ENCODE data around the gene F5.

Gene F5

DNA sequence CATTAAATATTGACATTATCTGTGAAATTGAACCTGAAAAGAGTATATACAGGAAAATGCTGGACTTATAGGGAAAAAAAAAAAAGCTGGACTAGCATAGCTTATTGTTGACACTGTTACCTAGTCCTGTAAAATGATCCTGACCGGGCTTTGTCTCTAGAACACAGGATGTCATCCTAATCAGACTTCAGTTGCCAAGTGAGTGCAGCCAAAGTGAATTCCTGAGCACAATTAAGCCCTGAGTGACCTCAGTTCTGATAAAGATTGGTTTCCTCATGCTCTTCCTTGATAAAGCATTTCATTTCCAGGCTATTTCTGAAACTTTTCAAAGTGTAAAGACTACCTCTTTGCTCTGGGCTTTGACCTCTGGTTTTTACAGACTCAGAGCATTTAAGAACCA is 23.8 kb upstream of the F5 start:
- Mint-ChIP-seq H3K27me3 (ENCODE audit: low read depth, poor library complexity) (peaks cover 23% of the 10 kb centered on the region), H3K4me1 (no peaks in the 10 kb centered on the region), H3K9me3 (no peaks in the 10 kb centered on the region), H3K27ac (no peak overlapping the region), H3K4me3 (no peak overlapping the region), H3K36me3 (ENCODE audit: low read depth) (no peaks in the 10 kb centered on the region)
- no peak for DNase-seq
- TF ChIP-seq, protein P1, sequence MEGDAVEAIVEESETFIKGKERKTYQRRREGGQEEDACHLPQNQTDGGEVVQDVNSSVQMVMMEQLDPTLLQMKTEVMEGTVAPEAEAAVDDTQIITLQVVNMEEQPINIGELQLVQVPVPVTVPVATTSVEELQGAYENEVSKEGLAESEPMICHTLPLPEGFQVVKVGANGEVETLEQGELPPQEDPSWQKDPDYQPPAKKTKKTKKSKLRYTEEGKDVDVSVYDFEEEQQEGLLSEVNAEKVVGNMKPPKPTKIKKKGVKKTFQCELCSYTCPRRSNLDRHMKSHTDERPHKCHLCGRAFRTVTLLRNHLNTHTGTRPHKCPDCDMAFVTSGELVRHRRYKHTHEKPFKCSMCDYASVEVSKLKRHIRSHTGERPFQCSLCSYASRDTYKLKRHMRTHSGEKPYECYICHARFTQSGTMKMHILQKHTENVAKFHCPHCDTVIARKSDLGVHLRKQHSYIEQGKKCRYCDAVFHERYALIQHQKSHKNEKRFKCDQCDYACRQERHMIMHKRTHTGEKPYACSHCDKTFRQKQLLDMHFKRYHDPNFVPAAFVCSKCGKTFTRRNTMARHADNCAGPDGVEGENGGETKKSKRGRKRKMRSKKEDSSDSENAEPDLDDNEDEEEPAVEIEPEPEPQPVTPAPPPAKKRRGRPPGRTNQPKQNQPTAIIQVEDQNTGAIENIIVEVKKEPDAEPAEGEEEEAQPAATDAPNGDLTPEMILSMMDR (IDR thresholded peaks at IDR 0.05), result no peak

DNA sequence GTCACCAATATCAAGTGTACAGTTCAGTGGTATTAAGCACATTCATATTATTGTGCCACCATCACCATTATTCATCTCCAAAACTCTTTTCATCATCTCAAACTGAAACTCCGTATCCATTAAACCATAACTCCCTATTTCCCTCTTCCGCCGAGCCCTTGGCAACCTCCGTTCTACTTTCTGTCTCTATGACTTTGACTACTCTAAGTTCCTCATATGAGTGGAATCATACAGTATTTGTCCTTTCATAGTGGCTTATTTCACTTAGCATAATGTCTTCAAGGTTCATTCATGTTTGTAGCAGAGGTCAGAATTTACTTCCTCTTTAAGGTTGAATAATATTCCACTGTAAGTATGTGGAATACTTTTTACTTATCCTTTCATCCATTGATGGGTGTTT is 21.9 kb upstream of the F5 start:
- Mint-ChIP-seq H3K36me3 (ENCODE audit: low read depth) (no peaks in the 10 kb centered on the region), H3K27me3 (ENCODE audit: low read depth, poor library complexity) (peaks cover 23% of the 10 kb centered on the region), H3K27ac (no peak overlapping the region), H3K4me3 (no peak overlapping the region), H3K4me1 (no peaks in the 10 kb centered on the region), H3K9me3 (no peaks in the 10 kb centered on the region)
- TF ChIP-seq, protein P1 (IDR thresholded peaks at IDR 0.05), result no peak
- no peak for DNase-seq

DNA sequence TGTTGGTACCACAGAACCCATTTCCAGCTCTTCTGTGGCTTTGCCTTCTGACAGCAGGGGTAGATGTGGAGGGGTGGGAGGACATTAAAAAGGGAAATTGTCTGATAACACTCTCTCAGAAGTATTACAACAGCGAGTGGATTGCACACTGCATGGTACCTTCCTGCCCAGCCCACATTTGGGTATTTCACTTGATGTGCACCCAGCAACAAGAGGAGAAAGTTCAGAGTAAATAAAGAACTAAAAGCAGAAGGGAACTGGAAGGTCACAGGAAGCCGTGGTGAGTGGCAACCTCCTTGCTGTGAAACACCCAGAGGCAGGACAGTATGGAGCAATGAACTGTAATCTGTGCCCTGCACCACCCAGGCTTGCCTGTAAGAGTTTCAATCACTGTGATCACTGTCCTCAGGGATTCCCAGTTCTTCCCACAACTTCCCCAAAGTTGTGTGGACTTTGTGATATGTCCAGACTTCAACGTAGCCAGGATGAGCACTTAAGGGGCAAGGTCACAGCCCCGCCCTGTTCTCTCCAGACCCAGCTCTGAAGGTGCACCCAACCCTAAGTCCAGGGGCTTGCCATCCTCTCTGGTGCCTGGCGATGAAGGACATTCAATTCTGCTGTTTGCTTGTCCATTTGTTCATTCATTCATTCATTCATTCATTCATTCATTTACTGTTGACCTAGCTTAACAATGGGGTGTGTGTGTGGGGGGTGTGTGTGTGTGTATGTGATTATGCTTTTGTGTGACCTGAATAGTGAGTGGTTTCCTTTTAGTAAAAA is 18.7 kb upstream of the F5 start:
- Mint-ChIP-seq H3K9me3 (no peaks in the 10 kb centered on the region), H3K36me3 (ENCODE audit: low read depth) (no peaks in the 10 kb centered on the region), H3K4me3 (no peak overlapping the region), H3K27ac (no peak overlapping the region), H3K4me1 (no peaks in the 10 kb centered on the region), H3K27me3 (ENCODE audit: low read depth, poor library complexity) (peaks cover 12% of the 10 kb centered on the region)
- no peak for DNase-seq
- TF ChIP-seq, protein P1 (IDR thresholded peaks at IDR 0.05), result no peak

DNA sequence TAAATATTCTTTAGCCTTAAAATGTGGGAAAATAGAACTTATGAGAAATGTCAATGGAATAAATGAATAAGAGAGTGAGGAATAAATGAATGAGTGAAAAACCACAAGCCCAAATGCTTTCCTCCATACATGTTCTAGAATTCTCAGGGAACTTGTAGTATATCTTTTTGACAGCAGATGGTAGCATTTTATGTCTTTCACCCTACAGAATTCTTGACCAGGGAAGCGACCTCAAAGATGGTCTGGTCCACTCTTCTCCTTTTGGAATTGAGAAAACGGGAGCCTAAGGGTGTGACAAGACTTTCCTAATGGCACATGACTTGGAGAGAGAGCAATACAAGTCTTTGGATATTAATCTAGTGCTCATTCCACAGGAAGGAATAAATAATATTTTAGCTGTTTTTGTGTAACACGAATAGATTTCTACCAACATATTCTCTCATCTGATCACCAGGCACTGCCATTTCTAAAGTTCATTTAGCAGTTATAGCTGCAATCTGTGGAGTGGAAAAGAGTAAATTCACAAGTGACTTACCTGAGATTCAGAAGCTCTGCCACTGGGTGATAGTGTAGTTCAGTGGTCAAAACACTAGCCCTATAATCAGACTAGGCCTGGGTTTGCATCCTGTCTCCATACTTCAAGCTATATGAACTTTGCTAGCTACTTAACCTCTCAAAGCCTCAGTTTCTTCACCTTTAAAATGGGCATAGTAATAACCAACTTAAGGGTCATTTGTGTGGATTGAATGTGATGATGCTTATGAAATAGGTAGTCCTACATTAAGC is 15.0 kb upstream of the F5 start:
- Mint-ChIP-seq H3K27ac (no peak overlapping the region), H3K27me3 (ENCODE audit: low read depth, poor library complexity) (peaks cover 35% of the 10 kb centered on the region), H3K9me3 (no peaks in the 10 kb centered on the region), H3K4me3 (no peak overlapping the region), H3K4me1 (no peaks in the 10 kb centered on the region), H3K36me3 (ENCODE audit: low read depth) (no peaks in the 10 kb centered on the region)
- no peak for DNase-seq
- TF ChIP-seq, protein P1 (IDR thresholded peaks at IDR 0.05), result no peak

DNA sequence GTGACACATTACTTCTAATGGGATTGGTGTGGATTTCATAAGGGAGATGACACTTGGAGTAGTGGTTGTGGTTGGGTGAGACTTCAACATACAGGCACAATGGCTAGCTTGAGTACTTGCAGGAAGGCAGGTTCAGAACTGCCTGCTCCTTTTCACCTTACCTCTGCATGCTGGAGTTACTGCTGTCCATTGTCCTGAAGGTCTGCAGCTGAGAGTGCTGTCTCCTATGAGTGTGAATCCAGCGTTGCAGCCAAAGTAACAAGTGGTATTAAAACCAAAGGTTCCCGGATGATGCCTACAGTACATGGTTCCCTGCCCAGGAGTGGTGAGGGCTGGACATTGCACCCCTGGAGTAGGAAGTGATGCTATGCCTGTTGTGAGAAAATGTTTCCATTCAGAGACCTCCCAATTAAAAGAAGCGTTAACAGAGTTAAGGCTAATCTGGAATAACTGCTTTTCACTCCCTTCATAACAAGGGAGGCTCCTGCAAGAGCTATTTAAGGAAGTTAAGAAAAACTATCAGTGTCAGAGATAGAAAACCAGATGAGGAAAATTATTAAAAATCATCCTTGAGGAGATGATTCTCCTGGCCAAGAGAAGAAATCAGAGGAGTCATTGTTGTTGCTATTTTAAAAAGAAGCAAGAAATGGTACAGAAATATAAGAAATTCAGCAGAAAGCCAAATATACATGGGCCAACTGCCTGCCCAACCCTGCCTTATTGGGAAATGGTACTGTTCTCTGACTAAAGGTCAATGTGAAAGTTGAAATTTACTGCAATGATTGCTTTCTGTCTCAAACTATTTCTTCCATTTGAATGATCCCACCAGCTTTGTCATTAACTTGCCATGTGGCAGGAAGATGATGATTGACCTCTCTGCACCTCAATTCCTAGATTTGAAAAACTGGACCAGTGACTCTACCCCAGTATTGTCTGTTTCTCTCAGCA is 9.8 kb upstream of the F5 start:
- TF ChIP-seq, protein P1 (IDR thresholded peaks at IDR 0.05), result no peak
- Mint-ChIP-seq H3K4me1 (no peaks in the 10 kb centered on the region), H3K36me3 (ENCODE audit: low read depth) (no peaks in the 10 kb centered on the region), H3K27ac (no peak overlapping the region), H3K9me3 (no peaks in the 10 kb centered on the region), H3K4me3 (no peak overlapping the region), H3K27me3 (ENCODE audit: low read depth, poor library complexity) (peaks cover 46% of the 10 kb centered on the region)
- DNase-seq, result peak; percentile 43

Measured in nephron progenitor cell (in vitro differentiated cells).